Chondrocyte (in vitro differentiated cells): ENCODE data around the gene TMIGD3. TPM values are rescaled to one million over a fixed set of nuclear protein-coding genes. Genes with fewer than 3 reads are reported as not detected.

Experiments
- DNase-seq: peaks from one replicate; pipeline ENCODE4 v3.0.0; 2021; ENCODE audit warnings: mixed read lengths, low spot score
- H3K27ac Mint-ChIP-seq: one replicate; pipeline ENCODE4 v1.8.0; 2021; ENCODE audit warnings: mild to moderate bottlenecking, moderate library complexity, mixed read lengths; ENCODE audit not compliant: unreplicated experiment
- H3K27me3 Mint-ChIP-seq: 2 replicates; pipeline ENCODE4 v1.8.0; 2021; ENCODE audit warnings: low read depth, mixed read lengths
- H3K36me3 Mint-ChIP-seq: 2 replicates; pipeline ENCODE4 v1.8.0; 2021; ENCODE audit warnings: low read depth, mixed read lengths
- H3K4me1 Mint-ChIP-seq: 2 replicates; pipeline ENCODE4 v1.8.0; 2021; ENCODE audit warnings: low read depth, mild to moderate bottlenecking, mixed read lengths
- H3K4me3 Mint-ChIP-seq: one replicate; pipeline ENCODE4 v1.8.0; 2021; ENCODE audit warnings: mild to moderate bottlenecking, moderate library complexity, mixed read lengths; ENCODE audit not compliant: unreplicated experiment
- H3K9me3 Mint-ChIP-seq: 2 replicates; pipeline ENCODE4 v1.8.0; 2021; ENCODE audit warnings: low read depth, mixed read lengths
- total RNA-seq: library from RNA; stranded (reverse); gene quantifications from 3 replicates; pipeline ENCODE4 v1.2.1, GENCODE V29; 2021
- TF ChIP-seq, protein P1 (sequence below): fragments of 200-600 bp; sonication (generic); IDR thresholded peaks from 2 replicates; pipeline ENCODE4 v1.5.0; 2021; ENCODE audit warnings: antibody characterized with exemption, mild to moderate bottlenecking, moderate library complexity

Gene TMIGD3
- total RNA-seq, 1 donor from 2014 or later: not detected

DNA sequence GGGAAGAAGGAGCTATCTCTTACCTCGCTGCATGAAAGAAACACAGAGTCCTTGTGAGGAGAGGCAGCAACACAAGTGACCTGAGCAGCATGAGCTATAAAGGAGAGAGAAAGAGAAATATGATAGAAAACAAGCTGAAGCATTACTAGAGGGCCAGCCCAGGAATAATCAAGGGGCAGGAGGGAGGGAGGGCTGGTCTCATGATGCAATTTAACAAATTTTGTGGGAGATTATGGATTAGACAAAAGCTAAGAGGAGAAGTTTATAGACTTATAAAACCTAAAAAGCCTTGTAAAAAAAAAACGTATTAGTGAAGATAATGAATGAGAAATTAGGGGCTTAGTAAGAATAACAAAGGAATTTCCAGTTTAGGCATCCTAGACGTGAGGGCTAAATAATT is 59.4 kb downstream of the TMIGD3 start:
- no peaks in the 10 kb centered on the region for H3K9me3 Mint-ChIP-seq
- DNase-seq: no peak
- H3K4me3 Mint-ChIP-seq: no peak overlapping the region
- H3K4me1 Mint-ChIP-seq: peaks cover 24% of the 10 kb centered on the region
- no peak overlapping the region for H3K27ac Mint-ChIP-seq
- peaks cover 39% of the 10 kb centered on the region for H3K36me3 Mint-ChIP-seq
- H3K27me3 Mint-ChIP-seq: no peaks in the 10 kb centered on the region
- TF ChIP-seq, protein P1, sequence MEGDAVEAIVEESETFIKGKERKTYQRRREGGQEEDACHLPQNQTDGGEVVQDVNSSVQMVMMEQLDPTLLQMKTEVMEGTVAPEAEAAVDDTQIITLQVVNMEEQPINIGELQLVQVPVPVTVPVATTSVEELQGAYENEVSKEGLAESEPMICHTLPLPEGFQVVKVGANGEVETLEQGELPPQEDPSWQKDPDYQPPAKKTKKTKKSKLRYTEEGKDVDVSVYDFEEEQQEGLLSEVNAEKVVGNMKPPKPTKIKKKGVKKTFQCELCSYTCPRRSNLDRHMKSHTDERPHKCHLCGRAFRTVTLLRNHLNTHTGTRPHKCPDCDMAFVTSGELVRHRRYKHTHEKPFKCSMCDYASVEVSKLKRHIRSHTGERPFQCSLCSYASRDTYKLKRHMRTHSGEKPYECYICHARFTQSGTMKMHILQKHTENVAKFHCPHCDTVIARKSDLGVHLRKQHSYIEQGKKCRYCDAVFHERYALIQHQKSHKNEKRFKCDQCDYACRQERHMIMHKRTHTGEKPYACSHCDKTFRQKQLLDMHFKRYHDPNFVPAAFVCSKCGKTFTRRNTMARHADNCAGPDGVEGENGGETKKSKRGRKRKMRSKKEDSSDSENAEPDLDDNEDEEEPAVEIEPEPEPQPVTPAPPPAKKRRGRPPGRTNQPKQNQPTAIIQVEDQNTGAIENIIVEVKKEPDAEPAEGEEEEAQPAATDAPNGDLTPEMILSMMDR: no peak

DNA sequence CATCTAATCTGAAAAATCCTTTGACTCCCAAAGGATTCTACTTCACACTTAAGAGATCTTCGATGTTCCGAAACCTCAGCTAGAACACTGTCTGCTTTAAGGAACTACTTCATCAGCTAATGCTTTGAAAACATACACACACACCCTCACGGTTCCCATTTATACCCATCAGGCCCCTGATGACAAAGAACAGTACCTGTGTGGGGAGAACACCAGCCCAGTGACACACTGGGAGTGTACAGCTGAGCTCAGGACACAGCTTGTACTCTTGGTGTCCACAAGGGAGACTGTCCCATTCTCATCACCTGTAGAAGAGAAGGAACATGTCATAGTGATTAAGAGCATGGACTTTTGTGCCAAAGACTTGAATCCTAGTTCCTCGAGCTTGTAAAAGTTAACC is 61.0 kb downstream of the TMIGD3 start:
- peaks cover 48% of the 10 kb centered on the region for H3K36me3 Mint-ChIP-seq
- no peak overlapping the region for H3K4me3 Mint-ChIP-seq
- DNase-seq: no peak
- H3K27ac Mint-ChIP-seq: no peak overlapping the region
- no peaks in the 10 kb centered on the region for H3K27me3 Mint-ChIP-seq
- H3K4me1 Mint-ChIP-seq: peaks cover 14% of the 10 kb centered on the region
- TF ChIP-seq, protein P1: no peak
- no peaks in the 10 kb centered on the region for H3K9me3 Mint-ChIP-seq

DNA sequence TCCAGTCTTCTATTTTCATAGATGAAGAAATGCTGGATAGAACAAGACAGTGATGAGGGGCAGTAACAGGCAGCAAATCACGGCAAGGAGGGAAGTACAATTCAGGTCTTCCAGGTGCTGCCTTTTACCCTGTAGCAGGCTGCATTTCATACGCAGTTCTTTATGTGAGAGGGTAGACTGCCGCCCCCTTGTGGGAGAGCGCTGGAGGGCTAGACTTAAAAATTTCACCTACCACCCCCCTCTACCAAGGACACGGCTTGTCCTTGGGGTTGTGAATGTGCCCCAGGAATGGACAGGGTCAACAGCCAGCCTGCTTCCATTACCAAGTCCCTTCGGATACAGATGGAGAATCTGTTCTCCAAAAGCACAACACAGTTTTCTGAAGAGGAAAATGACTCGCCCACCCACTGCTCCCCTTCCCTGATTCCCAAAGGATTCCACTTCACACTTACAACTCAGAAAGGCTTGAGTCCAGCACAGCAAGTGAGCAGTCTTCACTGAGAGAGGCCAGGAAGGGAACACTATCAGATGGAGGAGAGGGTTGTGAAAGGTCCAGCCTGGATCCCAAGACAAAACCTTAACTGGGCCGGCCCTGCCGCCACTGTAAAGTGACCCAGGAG is 61.8 kb downstream of the TMIGD3 start:
- DNase-seq: no peak
- Mint-ChIP-seq H3K27me3 (no peaks in the 10 kb centered on the region), H3K9me3 (no peaks in the 10 kb centered on the region), H3K4me3 (no peak overlapping the region), H3K4me1 (peaks cover 6% of the 10 kb centered on the region), H3K27ac (no peak overlapping the region), H3K36me3 (peaks cover 50% of the 10 kb centered on the region)
- TF ChIP-seq, protein P1: peak; percentile 68

DNA sequence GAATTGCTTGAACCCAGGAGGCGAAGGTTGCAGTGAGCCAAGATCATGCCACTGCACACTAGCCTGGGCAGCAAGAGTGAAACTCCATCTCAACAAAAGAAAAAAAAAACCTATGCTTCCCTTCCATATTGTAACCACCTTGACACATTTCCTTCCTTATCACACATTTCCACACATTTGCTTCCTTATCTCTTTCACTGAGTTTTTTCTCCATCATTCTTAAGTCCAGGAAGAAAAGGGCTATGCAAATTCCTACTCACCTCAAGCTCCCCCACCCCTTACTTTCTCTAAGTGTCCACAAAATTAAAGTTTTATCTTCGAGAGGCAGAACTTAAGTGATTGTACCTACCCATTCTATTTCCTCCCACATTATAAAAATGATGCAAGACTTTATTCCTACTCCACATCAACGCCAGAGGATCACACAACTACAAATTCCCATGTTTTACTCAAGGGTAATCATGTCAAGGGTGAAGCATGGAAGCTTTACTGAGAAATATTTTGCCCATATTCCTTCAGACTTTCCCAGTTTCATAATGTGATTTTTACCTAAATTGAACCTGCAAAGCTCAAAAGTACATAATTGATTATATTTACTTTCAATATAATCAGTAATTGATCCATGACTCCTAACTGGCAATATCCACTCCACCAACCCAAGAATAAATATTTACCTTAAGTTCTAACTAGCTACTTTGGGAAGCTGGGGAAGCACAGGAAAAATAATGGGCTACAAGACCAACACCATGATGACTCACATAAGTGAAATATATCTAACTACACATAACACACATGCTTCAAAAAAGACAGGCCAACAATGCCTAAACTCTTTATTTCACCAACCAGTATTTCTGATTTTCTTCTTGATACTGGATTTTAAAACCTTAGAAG is 63.7 kb downstream of the TMIGD3 start:
- Mint-ChIP-seq H3K4me1 (no peaks in the 10 kb centered on the region), H3K4me3 (no peak overlapping the region), H3K27ac (no peak overlapping the region), H3K9me3 (no peaks in the 10 kb centered on the region), H3K36me3 (peaks cover 45% of the 10 kb centered on the region), H3K27me3 (no peaks in the 10 kb centered on the region)
- no peak for DNase-seq
- TF ChIP-seq, protein P1: no peak

DNA sequence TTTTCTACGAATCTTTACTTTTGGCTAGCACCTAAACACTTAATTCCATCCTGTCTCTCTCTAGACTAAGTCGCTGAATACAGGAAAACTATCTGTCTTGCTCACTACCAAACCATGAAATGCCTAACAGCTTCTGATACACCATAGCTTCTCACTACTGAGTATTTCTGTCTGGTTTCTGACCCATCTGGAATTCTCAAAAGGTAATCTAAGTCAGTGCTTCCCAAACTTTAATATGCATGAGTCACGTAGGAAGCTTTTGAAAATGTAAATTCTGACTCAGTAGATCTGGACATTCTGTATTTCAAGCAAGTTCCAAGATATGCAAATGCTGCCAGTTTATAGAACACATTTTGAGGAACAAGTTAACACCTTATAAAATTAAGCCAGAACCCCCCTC is 66.7 kb downstream of the TMIGD3 start:
- TF ChIP-seq, protein P1: no peak
- Mint-ChIP-seq H3K4me1 (no peaks in the 10 kb centered on the region), H3K27me3 (no peaks in the 10 kb centered on the region), H3K9me3 (no peaks in the 10 kb centered on the region), H3K4me3 (no peak overlapping the region), H3K36me3 (peaks cover 26% of the 10 kb centered on the region), H3K27ac (no peak overlapping the region)
- no peak for DNase-seq

Other genes with a start within 250 kb of the TMIGD3 start
- gene CHIA, start 212.8 kb downstream of the TMIGD3 start, total RNA-seq: not detected in 3 replicates
- 0.95 to 1.7 TPM (median 1.1 TPM) in 3 replicates for gene OVGP1, start 75.9 kb downstream of the TMIGD3 start, total RNA-seq
- gene WDR77, start 54.4 kb downstream of the TMIGD3 start, total RNA-seq: 19.2 to 25.9 TPM (median 19.5 TPM) in 3 replicates
- 145 to 183 TPM (median 147 TPM) in 3 replicates for gene ATP5PB, start 54.2 kb downstream of the TMIGD3 start, total RNA-seq
- 0.17 to 0.34 TPM in 2 of 3 replicates, not detected in the other for gene C1orf162, start 29.6 kb downstream of the TMIGD3 start, total RNA-seq
- gene ADORA3, start within 50 bp of the TMIGD3 start, total RNA-seq: not detected in 3 replicates
- gene RAP1A, start 116.2 kb upstream of the TMIGD3 start, total RNA-seq: 53.5 to 64.0 TPM (median 60.5 TPM) in 3 replicates
- gene INKA2, start 235.8 kb upstream of the TMIGD3 start, total RNA-seq: 2.8 to 5.4 TPM (median 3.6 TPM) in 3 replicates